ENCODE data around the gene OSBP2.

Gene OSBP2

GRCh38 chr22:30833322-30833721 is 138.6 kb downstream of the OSBP2 start:
- no peak overlapping the region for H2AFZ ChIP-seq (ENCODE audit: low read length)
- H3K4ac ChIP-seq (ENCODE audit: low read length), result no peak overlapping the region
- no peaks in the 10 kb centered on the region for H3K36me3 ChIP-seq (replicated peaks in 1 of 2; ENCODE audit: control insufficient read depth in 2 of 2, insufficient read depth in 2 of 2, low read length in 2 of 2)
- H3K4me1 ChIP-seq (ENCODE audit: control insufficient read depth in 2 of 2, insufficient read depth in 1 of 2, low read depth in 1 of 2, low read length in 2 of 2), result peaks cover 2% of the 10 kb centered on the region in 2 donors
- no peak overlapping the region for H3K27ac ChIP-seq (replicated peaks; ENCODE audit: low read length)
- H4K91ac ChIP-seq (ENCODE audit: low read depth, low read length, poor library complexity), result no peak overlapping the region
- H3K27me3 ChIP-seq (ENCODE audit: control insufficient read depth in 3 of 3, insufficient read depth in 3 of 3, low read depth in 1 of 3, low read length in 3 of 3), result peaks cover 0 to 10% (median 0%) of the 10 kb centered on the region in 3 experiments
- H3K9me3 ChIP-seq (replicated peaks in 1 of 2; ENCODE audit: control insufficient read depth in 2 of 2, insufficient read depth in 1 of 2, low read depth in 1 of 2, low read length in 2 of 2), result peaks cover 2 to 3% of the 10 kb centered on the region in 2 donors
- no peak overlapping the region for H3K9ac ChIP-seq (ENCODE audit: low read depth, low read length, poor library complexity)
- no peak for DNase-seq (ENCODE audit: low spot score)
- H3K23ac ChIP-seq (ENCODE audit: low read depth, low read length, poor library complexity), result no peak overlapping the region
- no peak overlapping the region for H3K14ac ChIP-seq (ENCODE audit: low read length)
- no peak overlapping the region for H3K4me2 ChIP-seq (ENCODE audit: insufficient read depth, low read length, poor library complexity, severe bottlenecking)
- no peaks in the 10 kb centered on the region for H3K79me1 ChIP-seq (ENCODE audit: low read depth, low read length)
- no peak overlapping the region for H3K4me3 ChIP-seq (ENCODE audit: low read length in 2 of 2)
- WGBS, 2 donors (ENCODE audit: extremely low coverage in 2 of 2, insufficient read length in 2 of 2, insufficient replicate concordance in 1 of 2), result no CpG with 5 or more reads among the region's 2 CpGs
- no peak overlapping the region for H2BK15ac ChIP-seq (ENCODE audit: low read length)
- no peak overlapping the region for H3K18ac ChIP-seq (ENCODE audit: low read length)
- H2BK5ac ChIP-seq (ENCODE audit: low read length), result no peak overlapping the region
- no peak overlapping the region for H4K8ac ChIP-seq (ENCODE audit: low read depth, low read length)
- no peak overlapping the region for H2AK5ac ChIP-seq (ENCODE audit: low read depth, low read length)
- H2BK12ac ChIP-seq (ENCODE audit: low read length), result no peak overlapping the region
- no peak overlapping the region for H2BK120ac ChIP-seq (ENCODE audit: low read depth, low read length)

GRCh38 chr22:30837531-30837930 is 142.9 kb downstream of the OSBP2 start:
- Histone ChIP-seq H2BK120ac (ENCODE audit: low read depth, low read length) (no peak overlapping the region), H3K4me2 (ENCODE audit: insufficient read depth, low read length, poor library complexity, severe bottlenecking) (no peak overlapping the region), H3K23ac (ENCODE audit: low read depth, low read length, poor library complexity) (no peak overlapping the region), H3K79me1 (ENCODE audit: low read depth, low read length) (no peaks in the 10 kb centered on the region), H4K8ac (ENCODE audit: low read depth, low read length) (no peak overlapping the region), H3K36me3 (replicated peaks in 1 of 2; ENCODE audit: control insufficient read depth in 2 of 2, insufficient read depth in 2 of 2, low read length in 2 of 2) (no peaks in the 10 kb centered on the region), H3K4ac (ENCODE audit: low read length) (no peak overlapping the region), H3K4me1 (ENCODE audit: control insufficient read depth in 2 of 2, insufficient read depth in 1 of 2, low read depth in 1 of 2, low read length in 2 of 2) (no peaks in the 10 kb centered on the region), H3K18ac (ENCODE audit: low read length) (no peak overlapping the region), H4K91ac (ENCODE audit: low read depth, low read length, poor library complexity) (no peak overlapping the region), H3K9me3 (replicated peaks in 1 of 2; ENCODE audit: control insufficient read depth in 2 of 2, insufficient read depth in 1 of 2, low read depth in 1 of 2, low read length in 2 of 2) (peaks cover 2 to 3% of the 10 kb centered on the region in 2 donors), H2AFZ (ENCODE audit: low read length) (no peak overlapping the region), H3K9ac (ENCODE audit: low read depth, low read length, poor library complexity) (no peak overlapping the region), H3K27me3 (ENCODE audit: control insufficient read depth in 3 of 3, insufficient read depth in 3 of 3, low read depth in 1 of 3, low read length in 3 of 3) (no peaks in the 10 kb centered on the region), H3K14ac (ENCODE audit: low read length) (no peak overlapping the region), H2BK12ac (ENCODE audit: low read length) (no peak overlapping the region), H3K27ac (replicated peaks; ENCODE audit: low read length) (no peak overlapping the region), H2AK5ac (ENCODE audit: low read depth, low read length) (no peak overlapping the region), H2BK5ac (ENCODE audit: low read length) (no peak overlapping the region), H3K4me3 (ENCODE audit: low read length in 2 of 2) (no peak overlapping the region), H2BK15ac (ENCODE audit: low read length) (no peak overlapping the region)
- no CpG with 5 or more reads among the region's 6 CpGs for WGBS, 2 donors (ENCODE audit: extremely low coverage in 2 of 2, insufficient read length in 2 of 2, insufficient replicate concordance in 1 of 2)
- DNase-seq (ENCODE audit: low spot score), result no peak

- WGBS, 2 donors (ENCODE audit: extremely low coverage in 2 of 2, insufficient read length in 2 of 2, insufficient replicate concordance in 1 of 2), result no CpG with 5 or more reads among the region's 3 CpGs
- H2BK12ac ChIP-seq (ENCODE audit: low read length), result no peak overlapping the region
- H2BK120ac ChIP-seq (ENCODE audit: low read depth, low read length), result no peak overlapping the region
Observed at GRCh38 chr22:30838111-30838510, 143.4 kb downstream of the OSBP2 start.

GRCh38 chr22:30841273-30841672 is 146.6 kb downstream of the OSBP2 start:
- H3K36me3 ChIP-seq (replicated peaks in 1 of 2; ENCODE audit: control insufficient read depth in 2 of 2, insufficient read depth in 2 of 2, low read length in 2 of 2), result no peaks in the 10 kb centered on the region
- no peak overlapping the region for H3K14ac ChIP-seq (ENCODE audit: low read length)
- no peak overlapping the region for H3K23ac ChIP-seq (ENCODE audit: low read depth, low read length, poor library complexity)
- H2BK120ac ChIP-seq (ENCODE audit: low read depth, low read length), result no peak overlapping the region
- H3K4me2 ChIP-seq (ENCODE audit: insufficient read depth, low read length, poor library complexity, severe bottlenecking), result no peak overlapping the region
- no peak overlapping the region for H3K4ac ChIP-seq (ENCODE audit: low read length)
- H4K91ac ChIP-seq (ENCODE audit: low read depth, low read length, poor library complexity), result no peak overlapping the region
- no peak overlapping the region for H3K18ac ChIP-seq (ENCODE audit: low read length)
- H3K79me1 ChIP-seq (ENCODE audit: low read depth, low read length), result no peaks in the 10 kb centered on the region
- no peaks in the 10 kb centered on the region for H3K27me3 ChIP-seq (ENCODE audit: control insufficient read depth in 3 of 3, insufficient read depth in 3 of 3, low read depth in 1 of 3, low read length in 3 of 3)
- H2AFZ ChIP-seq (ENCODE audit: low read length), result no peak overlapping the region
- no peak overlapping the region for H3K27ac ChIP-seq (replicated peaks; ENCODE audit: low read length)
- no peak overlapping the region for H2BK15ac ChIP-seq (ENCODE audit: low read length)
- no peak overlapping the region for H2BK12ac ChIP-seq (ENCODE audit: low read length)
- H2BK5ac ChIP-seq (ENCODE audit: low read length), result no peak overlapping the region
- H3K9ac ChIP-seq (ENCODE audit: low read depth, low read length, poor library complexity), result no peak overlapping the region
- H3K4me1 ChIP-seq (ENCODE audit: control insufficient read depth in 2 of 2, insufficient read depth in 1 of 2, low read depth in 1 of 2, low read length in 2 of 2), result no peaks in the 10 kb centered on the region
- no peak overlapping the region for H2AK5ac ChIP-seq (ENCODE audit: low read depth, low read length)
- H3K9me3 ChIP-seq (replicated peaks in 1 of 2; ENCODE audit: control insufficient read depth in 2 of 2, insufficient read depth in 1 of 2, low read depth in 1 of 2, low read length in 2 of 2), result peaks cover 2 to 3% of the 10 kb centered on the region in 2 donors
- no peak for DNase-seq (ENCODE audit: low spot score)
- H4K8ac ChIP-seq (ENCODE audit: low read depth, low read length), result no peak overlapping the region
- H3K4me3 ChIP-seq (ENCODE audit: low read length in 2 of 2), result no peak overlapping the region
- no CpG with 5 or more reads among the region's 5 CpGs for WGBS, 2 donors (ENCODE audit: extremely low coverage in 2 of 2, insufficient read length in 2 of 2, insufficient replicate concordance in 1 of 2)

More at GRCh38 chr22:30838111-30838510, 143.4 kb downstream of the OSBP2 start:
- Histone ChIP-seq H3K23ac (ENCODE audit: low read depth, low read length, poor library complexity) (no peak overlapping the region), H2AFZ (ENCODE audit: low read length) (no peak overlapping the region), H3K27ac (replicated peaks; ENCODE audit: low read length) (no peak overlapping the region), H3K4me3 (ENCODE audit: low read length in 2 of 2) (no peak overlapping the region), H2AK5ac (ENCODE audit: low read depth, low read length) (no peak overlapping the region), H3K14ac (ENCODE audit: low read length) (no peak overlapping the region), H4K91ac (ENCODE audit: low read depth, low read length, poor library complexity) (no peak overlapping the region), H3K4me1 (ENCODE audit: control insufficient read depth in 2 of 2, insufficient read depth in 1 of 2, low read depth in 1 of 2, low read length in 2 of 2) (no peaks in the 10 kb centered on the region), H3K4ac (ENCODE audit: low read length) (no peak overlapping the region), H3K18ac (ENCODE audit: low read length) (no peak overlapping the region), H3K36me3 (replicated peaks in 1 of 2; ENCODE audit: control insufficient read depth in 2 of 2, insufficient read depth in 2 of 2, low read length in 2 of 2) (no peaks in the 10 kb centered on the region), H3K79me1 (ENCODE audit: low read depth, low read length) (no peaks in the 10 kb centered on the region), H3K27me3 (ENCODE audit: control insufficient read depth in 3 of 3, insufficient read depth in 3 of 3, low read depth in 1 of 3, low read length in 3 of 3) (no peaks in the 10 kb centered on the region), H3K4me2 (ENCODE audit: insufficient read depth, low read length, poor library complexity, severe bottlenecking) (no peak overlapping the region), H3K9ac (ENCODE audit: low read depth, low read length, poor library complexity) (no peak overlapping the region), H4K8ac (ENCODE audit: low read depth, low read length) (no peak overlapping the region), H2BK5ac (ENCODE audit: low read length) (no peak overlapping the region), H2BK15ac (ENCODE audit: low read length) (no peak overlapping the region), H3K9me3 (replicated peaks in 1 of 2; ENCODE audit: control insufficient read depth in 2 of 2, insufficient read depth in 1 of 2, low read depth in 1 of 2, low read length in 2 of 2) (peaks cover 2 to 3% of the 10 kb centered on the region in 2 donors)
- DNase-seq (ENCODE audit: low spot score), result no peak

Data from neuronal stem cell (in vitro differentiated cells).